ENCODE data around the gene AIP. TPM values are rescaled to one million over a fixed set of nuclear protein-coding genes. Genes with fewer than 3 reads are reported as not detected.
A peak's percentile ranks its signal among the peaks of the same experiment; 100 is the strongest.

Gene AIP
- total RNA-seq, 4 donors from 2014 or later: 65.4 to 87.5 (median 78.1) TPM

DNA sequence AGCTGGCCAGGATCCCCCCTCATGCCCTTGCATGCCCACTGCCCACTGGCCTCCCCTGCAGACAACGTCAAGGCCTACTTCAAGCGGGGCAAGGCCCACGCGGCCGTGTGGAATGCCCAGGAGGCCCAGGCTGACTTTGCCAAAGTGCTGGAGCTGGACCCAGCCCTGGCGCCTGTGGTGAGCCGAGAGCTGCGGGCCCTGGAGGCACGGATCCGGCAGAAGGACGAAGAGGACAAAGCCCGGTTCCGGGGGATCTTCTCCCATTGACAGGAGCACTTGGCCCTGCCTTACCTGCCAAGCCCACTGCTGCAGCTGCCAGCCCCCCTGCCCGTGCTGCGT, 7.9 kb downstream of the AIP start:
- peak overlapping the region in 3 of 4 donors; percentile 13 to 55 (median 37) for H3K27ac ChIP-seq
- peaks cover 0 to 90% of the 10 kb centered on the region in 2 donors for H3K36me3 ChIP-seq
- no peaks in the 10 kb centered on the region for H3K9me3 ChIP-seq
- TF ChIP-seq EP300 (IDR thresholded peaks at IDR 0.05): no peak
- TF ChIP-seq POLR2A (IDR thresholded peaks at IDR 0.05): no peak
- H3K27me3 ChIP-seq: no peaks in the 10 kb centered on the region
- WGBS, 2 donors (ENCODE audit: low coverage in 1 of 2): no CpG with 5 or more reads among the region's 15 CpGs
- no peak for ATAC-seq
- no peak overlapping the region for H3K4me3 ChIP-seq
- H3K4me1 ChIP-seq: peaks cover 0 to 29% (median 0%) of the 10 kb centered on the region in 3 donors

DNA sequence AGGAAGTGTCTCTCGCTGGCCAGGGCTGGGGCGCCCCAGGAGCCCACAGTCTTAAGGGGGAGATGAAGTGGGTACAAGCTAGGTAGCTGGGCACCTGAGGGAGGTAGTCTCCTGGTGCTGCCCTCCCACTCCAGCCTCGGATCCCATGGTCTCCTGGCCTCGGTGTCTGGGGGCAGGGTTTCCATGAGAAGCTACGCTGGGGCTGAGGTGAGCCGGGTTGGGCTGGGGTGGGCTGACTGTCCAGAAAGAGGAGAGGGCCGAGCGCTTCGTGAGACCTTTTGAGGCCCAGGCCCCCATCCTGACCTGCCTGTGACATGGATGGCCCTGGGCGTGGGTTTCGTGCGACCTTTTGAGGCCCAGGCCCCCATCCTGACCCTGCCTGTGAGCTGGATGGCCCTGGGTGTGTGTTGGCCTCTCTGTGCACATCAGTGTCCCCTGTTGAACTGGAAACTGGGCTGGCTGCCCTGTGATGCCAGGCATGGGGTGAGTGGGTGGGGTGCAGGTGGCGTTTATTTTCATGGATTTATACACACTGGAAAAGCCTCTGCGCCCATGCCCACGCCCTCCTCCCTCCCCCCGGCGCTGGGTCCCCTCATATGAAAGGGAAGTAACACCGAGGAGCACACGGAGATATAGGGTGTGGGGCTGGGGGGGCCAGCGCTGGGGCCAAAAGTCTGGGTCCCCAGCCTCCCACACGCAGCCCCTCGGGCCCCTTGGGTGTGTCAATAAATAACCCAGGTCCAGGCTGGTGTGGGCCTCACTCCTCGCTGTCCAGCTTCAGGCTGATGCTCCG, 8.6 kb downstream of the AIP start:
- H3K4me3 ChIP-seq: no peak overlapping the region
- peaks cover 0 to 21% (median 0%) of the 10 kb centered on the region in 3 donors for H3K4me1 ChIP-seq
- no peaks in the 10 kb centered on the region for H3K27me3 ChIP-seq
- no CpG with 5 or more reads among the region's 24 CpGs for WGBS, 2 donors (ENCODE audit: low coverage in 1 of 2)
- H3K36me3 ChIP-seq: peaks cover 0 to 97% of the 10 kb centered on the region in 2 donors
- no peaks in the 10 kb centered on the region for H3K9me3 ChIP-seq
- peak overlapping the region in 2 of 4 donors; percentile 13 to 55 for H3K27ac ChIP-seq
- TF ChIP-seq POLR2AphosphoS5 (IDR thresholded peaks at IDR 0.05) (no peak), EP300 (IDR thresholded peaks at IDR 0.05) (no peak), POLR2A (IDR thresholded peaks at IDR 0.05) (no peak)
- TF ChIP-seq, protein P1, sequence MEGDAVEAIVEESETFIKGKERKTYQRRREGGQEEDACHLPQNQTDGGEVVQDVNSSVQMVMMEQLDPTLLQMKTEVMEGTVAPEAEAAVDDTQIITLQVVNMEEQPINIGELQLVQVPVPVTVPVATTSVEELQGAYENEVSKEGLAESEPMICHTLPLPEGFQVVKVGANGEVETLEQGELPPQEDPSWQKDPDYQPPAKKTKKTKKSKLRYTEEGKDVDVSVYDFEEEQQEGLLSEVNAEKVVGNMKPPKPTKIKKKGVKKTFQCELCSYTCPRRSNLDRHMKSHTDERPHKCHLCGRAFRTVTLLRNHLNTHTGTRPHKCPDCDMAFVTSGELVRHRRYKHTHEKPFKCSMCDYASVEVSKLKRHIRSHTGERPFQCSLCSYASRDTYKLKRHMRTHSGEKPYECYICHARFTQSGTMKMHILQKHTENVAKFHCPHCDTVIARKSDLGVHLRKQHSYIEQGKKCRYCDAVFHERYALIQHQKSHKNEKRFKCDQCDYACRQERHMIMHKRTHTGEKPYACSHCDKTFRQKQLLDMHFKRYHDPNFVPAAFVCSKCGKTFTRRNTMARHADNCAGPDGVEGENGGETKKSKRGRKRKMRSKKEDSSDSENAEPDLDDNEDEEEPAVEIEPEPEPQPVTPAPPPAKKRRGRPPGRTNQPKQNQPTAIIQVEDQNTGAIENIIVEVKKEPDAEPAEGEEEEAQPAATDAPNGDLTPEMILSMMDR (IDR thresholded peaks at IDR 0.05): no peak
- no peak for ATAC-seq

DNA sequence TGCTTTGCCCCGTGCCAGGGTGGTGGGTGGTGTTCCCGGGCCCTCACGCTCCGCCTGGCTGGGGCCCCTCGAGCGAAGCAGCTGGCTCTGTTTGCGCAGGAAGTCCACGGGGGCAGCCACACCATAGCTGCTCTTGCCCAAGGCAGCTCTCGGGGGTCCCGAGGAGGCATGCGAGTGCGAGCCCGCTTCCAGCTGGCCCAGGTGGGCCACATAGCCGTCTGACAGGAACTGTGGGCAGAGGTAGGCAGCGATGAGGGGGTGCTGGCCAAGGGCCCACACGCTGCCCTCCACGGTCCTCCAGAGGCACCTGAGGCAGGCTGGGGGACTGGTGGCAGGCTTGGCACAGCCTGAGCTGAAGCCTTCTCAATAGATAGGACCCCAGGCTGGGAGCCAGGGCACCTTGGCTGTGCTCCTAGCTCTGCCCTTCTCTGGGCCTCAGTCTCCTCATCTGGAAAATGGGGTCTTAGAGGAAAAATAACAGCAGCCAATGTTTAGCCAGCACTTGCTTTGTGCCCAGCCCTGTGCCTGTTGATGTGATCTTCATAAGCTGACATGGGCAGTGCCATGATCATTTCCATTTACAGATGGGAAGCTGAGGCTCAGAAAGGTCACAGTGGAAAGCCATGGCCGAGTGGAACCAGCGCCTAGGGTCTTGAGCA, 9.4 kb downstream of the AIP start:
- H3K36me3 ChIP-seq: peaks cover 0 to 93% of the 10 kb centered on the region in 2 donors
- no peak overlapping the region for H3K4me3 ChIP-seq
- H3K27me3 ChIP-seq: no peaks in the 10 kb centered on the region
- H3K27ac ChIP-seq: peak overlapping the region in 2 of 4 donors; percentile 4 to 55
- ATAC-seq: no peak
- H3K4me1 ChIP-seq: peaks cover 0 to 20% (median 0%) of the 10 kb centered on the region in 3 donors
- H3K9me3 ChIP-seq: no peaks in the 10 kb centered on the region
- 75% methylated on average over 2 of the region's 19 CpGs; no CpG with 5 or more reads in 1 of the 2 donors for WGBS, 2 donors (ENCODE audit: low coverage in 1 of 2)
- no peak for TF ChIP-seq POLR2AphosphoS5 (IDR thresholded peaks at IDR 0.05)
- TF ChIP-seq, protein P1 (IDR thresholded peaks at IDR 0.05): no peak
- TF ChIP-seq POLR2A (IDR thresholded peaks at IDR 0.05): no peak
- no peak for TF ChIP-seq EP300 (IDR thresholded peaks at IDR 0.05)

DNA sequence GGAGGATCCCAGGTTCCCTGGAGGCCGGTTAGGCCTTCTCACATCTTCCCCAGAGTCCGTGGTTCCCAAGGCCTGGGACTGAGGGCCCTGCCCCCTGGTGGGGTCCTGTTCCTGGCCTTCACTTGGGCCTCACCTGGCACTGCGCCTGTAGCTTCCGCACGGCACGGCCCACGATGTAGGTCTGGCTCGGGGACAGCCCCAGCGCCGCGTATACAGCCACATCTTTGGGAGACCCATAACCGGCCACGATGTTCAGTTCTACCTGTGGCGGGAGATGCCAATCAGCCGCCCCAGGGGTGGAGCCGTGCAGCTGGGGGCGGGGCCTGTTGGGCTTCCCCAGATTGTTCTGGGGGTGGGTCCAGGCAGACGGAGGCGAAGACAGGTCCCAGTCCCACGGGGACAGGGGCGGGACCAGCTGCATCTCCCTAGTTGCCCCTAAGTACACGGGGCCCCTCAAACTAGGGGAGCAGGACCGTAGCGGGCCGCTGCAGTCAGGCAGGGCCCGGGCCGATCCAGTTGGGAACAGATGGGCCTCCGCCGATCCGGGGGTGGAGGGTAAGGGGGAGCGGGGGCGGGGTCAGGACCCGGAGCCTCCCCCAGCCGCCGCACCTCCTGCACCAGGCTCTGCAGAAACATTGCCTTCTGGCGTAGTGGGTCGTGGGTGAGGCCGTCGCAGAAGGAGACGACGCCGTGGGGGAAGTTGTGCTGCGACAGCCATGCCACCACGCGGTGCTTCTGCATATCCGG, 10.1 kb downstream of the AIP start:
- Histone ChIP-seq H3K4me3 (no peak overlapping the region), H3K4me1 (peaks cover 0 to 20% (median 0%) of the 10 kb centered on the region in 3 donors), H3K27me3 (no peaks in the 10 kb centered on the region), H3K36me3 (peaks cover 0 to 93% of the 10 kb centered on the region in 2 donors), H3K27ac (no peak overlapping the region), H3K9me3 (no peaks in the 10 kb centered on the region)
- ATAC-seq: no peak
- TF ChIP-seq POLR2A (IDR thresholded peaks at IDR 0.05) (no peak), POLR2AphosphoS5 (IDR thresholded peaks at IDR 0.05) (no peak), EP300 (IDR thresholded peaks at IDR 0.05) (no peak)
- TF ChIP-seq, protein P1 (IDR thresholded peaks at IDR 0.05): no peak
- WGBS, 2 donors (ENCODE audit: low coverage in 1 of 2): 84% methylated on average over 5 of the region's 46 CpGs; no CpG with 5 or more reads in 1 of the 2 donors
